ENCODE results near the gene CADM1.
A peak's percentile ranks its signal among the peaks of the same experiment; 100 is the strongest.

- TF ChIP-seq CTCF (conservative IDR thresholded peaks at IDR 0.05; ENCODE audit: low read depth, low read length) (peak; percentile 52; the same call in 1 of the 2 replicates), EZH2 (IDR thresholded peaks at IDR 0.05; ENCODE audit: borderline replicate concordance, low read depth, low read length, poor library complexity, severe bottlenecking) (peak; percentile 25)
These were observed at the start of gene CADM1 for GRCh38 chr11:115504276-115505158.
